KMS-11 (cell line): ENCODE measurements around the gene CASK.

Experiments
- H2AFZ ChIP-seq: fragments of 200-600 bp; sonication (generic); 2 replicates; pipeline ENCODE4 v1.6.1; 2016; ENCODE audit warnings: antibody characterized with exemption, mixed run types, low read depth
- H3K27ac ChIP-seq: fragments of 200-600 bp; sonication (generic); 2 replicates; pipeline ENCODE4 v1.6.1; 2016; ENCODE audit warnings: mild to moderate bottlenecking, mixed run types
- H3K27me3 ChIP-seq: fragments of 200-600 bp; sonication (generic); 2 replicates; pipeline ENCODE4 v1.6.1; 2017; ENCODE audit warnings: mild to moderate bottlenecking, low read depth, mixed run types, moderate library complexity; ENCODE audit not compliant: insufficient read depth
- H3K36me3 ChIP-seq: fragments of 200-600 bp; sonication (generic); 2 replicates; pipeline ENCODE4 v1.6.1; 2017; ENCODE audit warnings: mild to moderate bottlenecking, mixed run types; ENCODE audit not compliant: insufficient read depth
- H3K4me1 ChIP-seq: fragments of 200-600 bp; sonication (generic); 2 replicates; pipeline ENCODE4 v1.6.1; 2016; ENCODE audit warnings: mild to moderate bottlenecking, low read depth, mixed run types; ENCODE audit not compliant: poor library complexity, severe bottlenecking
- H3K4me2 ChIP-seq: fragments of 200-600 bp; sonication (generic); 2 replicates; pipeline ENCODE4 v1.7.0; 2016; ENCODE audit warnings: mild to moderate bottlenecking, mixed run types
- H3K4me3 ChIP-seq: fragments of 200-600 bp; sonication (generic); IDR thresholded peaks from 2 replicates; pipeline ENCODE4 v1.6.1; 2017; ENCODE audit warnings: low read depth, low read length, mixed read lengths; ENCODE audit not compliant: insufficient read depth
- H3K79me2 ChIP-seq: fragments of 200-600 bp; sonication (generic); 2 replicates; pipeline ENCODE4 v1.6.1; 2016; ENCODE audit warnings: low read depth, mixed run types; ENCODE audit not compliant: insufficient read depth
- H3K9ac ChIP-seq: fragments of 200-600 bp; sonication (generic); 2 replicates; pipeline ENCODE4 v1.6.1; 2016; ENCODE audit warnings: mild to moderate bottlenecking, mixed run types
- H4K20me1 ChIP-seq: fragments of 200-600 bp; sonication (generic); 2 replicates; pipeline ENCODE4 v1.6.1; 2016; ENCODE audit warnings: mild to moderate bottlenecking, mixed run types; ENCODE audit not compliant: insufficient read depth
- CTCF ChIP-seq: fragments of 200-600 bp; sonication (generic); conservative IDR thresholded peaks from 2 replicates; pipeline ENCODE4 v1.6.1; 2017; ENCODE audit warnings: low read depth, mild to moderate bottlenecking, antibody characterized with exemption, low read length, moderate library complexity, mixed read lengths

CASK gene

GRCh38 chrX:41730081-41730480, 193.3 kb downstream of the CASK start:
- Histone ChIP-seq H3K27ac (no peak overlapping the region), H3K27me3 (no peaks in the 10 kb centered on the region)

DNA sequence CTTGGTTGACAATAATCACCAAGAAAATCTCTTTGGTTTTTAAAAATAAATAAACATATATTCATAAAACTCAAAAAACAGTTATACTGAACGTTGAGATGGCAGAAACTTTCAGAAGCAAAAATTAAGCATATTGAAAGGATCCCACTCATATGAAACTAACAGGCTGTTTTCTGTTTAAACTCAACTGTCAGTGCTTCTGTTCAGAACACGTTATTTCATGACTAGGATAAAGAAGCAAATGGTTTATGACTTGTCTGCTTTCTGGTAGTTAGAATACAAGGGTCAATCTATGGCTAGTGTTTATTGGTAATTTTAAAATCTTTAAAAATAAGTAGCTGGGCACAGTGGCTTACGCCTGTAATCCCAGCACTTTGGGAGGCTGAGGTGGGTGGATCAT, 195.2 kb downstream of the CASK start:
- Histone ChIP-seq H3K79me2 (no peaks in the 10 kb centered on the region), H3K27me3 (no peaks in the 10 kb centered on the region), H3K4me1 (no peaks in the 10 kb centered on the region), H3K27ac (no peak overlapping the region), H2AFZ (no peak overlapping the region), H3K4me2 (no peak overlapping the region), H3K36me3 (no peaks in the 10 kb centered on the region), H4K20me1 (no peaks in the 10 kb centered on the region), H3K9ac (no peak overlapping the region), H3K4me3 (no peak overlapping the region)
- TF ChIP-seq CTCF: no peak

More at GRCh38 chrX:41730081-41730480, 193.3 kb downstream of the CASK start:
- Histone ChIP-seq H4K20me1 (no peaks in the 10 kb centered on the region), H3K4me2 (no peak overlapping the region), H3K4me1 (peaks cover 15% of the 10 kb centered on the region), H3K9ac (no peak overlapping the region), H2AFZ (no peak overlapping the region), H3K79me2 (no peaks in the 10 kb centered on the region), H3K4me3 (no peak overlapping the region), H3K36me3 (no peaks in the 10 kb centered on the region)
- TF ChIP-seq CTCF: no peak

- no peaks in the 10 kb centered on the region for H3K79me2 ChIP-seq
- H3K27ac ChIP-seq: no peak within 1 kb of the TSS
- no peaks in the 10 kb centered on the region for H3K27me3 ChIP-seq
- H3K4me1 ChIP-seq: no peaks in the 10 kb centered on the region
- no peak within 1 kb of the TSS for H3K9ac ChIP-seq
- H3K36me3 ChIP-seq: no peaks in the 10 kb centered on the region
- H3K4me2 ChIP-seq: no peak within 1 kb of the TSS
- no peak for TF ChIP-seq CTCF
- H2AFZ ChIP-seq: no peak within 1 kb of the TSS
- no peaks in the 10 kb centered on the region for H4K20me1 ChIP-seq
- no peak within 1 kb of the TSS for H3K4me3 ChIP-seq
These were observed 199.5 kb downstream of the CASK start, which contains the start of gene GPR82 for GRCh38 chrX:41723826-41724225. Gene GPR82, plus strand, starts transcription at chrX:41724181. Its CDS starts 2,846 bp downstream, at chrX:41727027.

- Histone ChIP-seq H3K4me3 (no peak overlapping the region), H3K9ac (no peak overlapping the region), H3K27me3 (no peaks in the 10 kb centered on the region), H3K79me2 (no peaks in the 10 kb centered on the region), H4K20me1 (no peaks in the 10 kb centered on the region), H3K4me1 (no peaks in the 10 kb centered on the region), H3K4me2 (no peak overlapping the region), H2AFZ (no peak overlapping the region), H3K27ac (no peak overlapping the region), H3K36me3 (no peaks in the 10 kb centered on the region)
- no peak for TF ChIP-seq CTCF
These were observed 200.3 kb downstream of the CASK start for GRCh38 chrX:41722816-41723618.
